ENCODE measurements around the gene RAET1L.

DNA sequence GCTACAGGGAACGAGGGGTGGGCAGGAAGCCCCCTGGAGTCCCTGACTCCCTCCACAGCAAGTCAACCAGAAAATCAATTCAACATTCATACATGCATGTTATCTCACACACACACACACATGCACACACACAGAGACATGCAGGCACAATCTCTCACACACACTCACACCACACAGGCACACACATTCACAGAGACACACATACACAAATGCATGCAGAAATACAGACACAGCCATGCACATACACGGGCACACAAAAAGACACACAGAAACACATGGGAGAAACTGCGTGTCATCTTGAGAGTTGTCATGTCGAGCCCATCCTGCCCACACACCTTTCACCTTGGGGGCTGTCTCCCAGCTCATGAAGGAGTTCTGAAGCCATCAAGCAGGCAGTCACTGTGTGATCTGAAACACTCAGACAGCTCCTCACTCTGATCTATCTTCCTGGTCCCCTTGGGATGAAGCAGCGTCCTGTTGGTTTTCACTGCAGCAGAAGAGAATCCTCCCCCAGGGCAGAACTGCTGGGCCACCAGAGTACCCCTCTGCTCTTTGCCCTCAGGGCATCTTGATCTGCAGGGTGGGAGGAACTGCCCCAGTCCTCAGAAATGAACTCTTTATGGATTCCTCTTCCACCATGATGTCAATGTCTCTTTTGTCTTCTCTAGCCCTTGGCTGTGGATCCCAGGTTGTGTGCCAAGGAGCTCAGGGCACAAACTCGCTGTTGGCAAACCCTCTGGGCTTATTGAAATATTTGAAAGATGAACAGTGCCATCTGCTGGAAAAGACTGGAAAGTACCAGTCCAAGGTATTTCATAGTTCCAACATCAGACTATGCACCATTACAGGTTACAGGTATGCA lies 8.8 kb downstream of the RAET1L start:
- peak; percentile 49 to 83 (median 68) for TF ChIP-seq CTCF (IDR thresholded peaks at IDR 0.05)
- TF ChIP-seq POLR2A (IDR thresholded peaks at IDR 0.05): no peak

Measured in breast epithelium (tissue), 3 donors.